Ishikawa (cell line): ENCODE data around the gene YIPF2.

Source experiments
- CREB1 ChIP-seq: IDR thresholded peaks from 2 replicates; pipeline ENCODE4 v1.6.1; 2012; ENCODE audit warnings: low read depth
- EGR1 ChIP-seq: IDR thresholded peaks from 2 replicates; pipeline ENCODE4 v1.6.1; 2012
- FOXM1 ChIP-seq: IDR thresholded peaks from 2 replicates; pipeline ENCODE4 v1.6.1; 2012; ENCODE audit warnings: low read depth, borderline replicate concordance
- MAX ChIP-seq: IDR thresholded peaks from 2 replicates; pipeline ENCODE4 v1.6.1; 2012
- NFIC ChIP-seq: IDR thresholded peaks from 2 replicates; pipeline ENCODE4 v1.6.1; 2012
- RAD21 ChIP-seq: IDR thresholded peaks from 2 replicates; pipeline ENCODE4 v1.6.1; 2012; ENCODE audit warnings: low read depth
- REST ChIP-seq: IDR thresholded peaks from 2 replicates; pipeline ENCODE4 v1.6.1; 2012; ENCODE audit warnings: low read depth, mild to moderate bottlenecking
- YY1 ChIP-seq: IDR thresholded peaks from 2 replicates; pipeline ENCODE4 v1.6.1; 2012; ENCODE audit warnings: low read depth

GRCh38 chr19:10921910-10922637 lies 6.4 kb downstream of the YIPF2 start:
- TF ChIP-seq RAD21 (no peak), FOXM1 (no peak), YY1 (no peak), EGR1 (no peak), CREB1 (no peak), MAX (no peak), NFIC (no peak), REST (no peak)
